GM19023 (cell line): ENCODE results near the gene ZNF79.

Source experiments
- ATAC-seq: cut with Tn5 transposase; IDR thresholded peaks from one replicate; pipeline ENCODE4 v1.9.1; 2021; ENCODE audit warnings: mild to moderate bottlenecking, moderate library complexity; ENCODE audit not compliant: unreplicated experiment

Gene ZNF79

DNA sequence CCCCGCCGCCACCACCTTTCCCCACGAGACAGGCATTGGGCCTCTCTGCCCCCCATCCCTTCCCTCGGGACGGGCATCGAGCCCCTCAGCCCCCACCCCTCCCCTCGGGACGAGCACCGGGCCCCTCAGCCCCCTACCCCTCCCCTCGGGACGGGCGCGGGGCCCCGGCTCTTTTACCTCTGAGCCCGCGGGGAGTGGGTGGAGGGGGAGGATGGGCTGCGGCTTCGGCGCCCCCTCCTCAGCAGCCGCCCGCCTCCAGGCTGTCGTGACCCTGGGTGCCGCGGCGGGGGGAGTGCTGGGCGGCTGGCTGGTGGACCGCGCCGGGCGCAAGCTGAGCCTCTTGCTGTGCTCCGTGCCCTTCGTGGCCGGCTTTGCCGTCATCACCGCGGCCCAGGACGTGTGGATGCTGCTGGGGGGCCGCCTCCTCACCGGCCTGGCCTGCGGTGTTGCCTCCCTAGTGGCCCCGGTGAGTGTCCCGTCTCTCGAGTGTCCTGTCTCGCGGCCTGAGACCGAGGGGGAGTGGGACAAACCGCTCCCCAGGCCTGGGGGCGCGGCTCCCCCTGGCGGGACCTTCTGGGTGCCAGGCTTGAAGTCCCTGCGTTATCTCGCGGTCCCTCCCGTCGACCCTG is 26.4 kb upstream of the ZNF79 start:
- ATAC-seq = no peak

DNA sequence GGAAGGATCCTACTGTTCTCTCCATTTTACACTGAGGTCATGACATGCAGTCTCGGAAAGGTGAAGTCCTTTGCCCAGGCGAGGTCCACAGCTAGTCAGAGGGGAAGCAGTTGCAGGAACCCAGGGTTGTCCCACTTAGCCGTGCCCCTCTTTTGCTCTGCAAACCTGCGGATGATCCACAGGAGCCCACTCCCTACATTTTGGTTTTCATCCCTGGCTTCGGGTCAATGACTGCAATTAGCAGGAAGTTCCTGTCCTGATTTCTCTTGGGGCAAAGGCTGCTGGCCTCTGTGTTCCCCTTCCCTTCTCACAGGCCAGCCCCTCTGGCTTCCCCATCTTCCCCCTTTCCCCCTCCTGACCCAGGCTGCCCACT is 25.9 kb upstream of the ZNF79 start:
- no peak for ATAC-seq

DNA sequence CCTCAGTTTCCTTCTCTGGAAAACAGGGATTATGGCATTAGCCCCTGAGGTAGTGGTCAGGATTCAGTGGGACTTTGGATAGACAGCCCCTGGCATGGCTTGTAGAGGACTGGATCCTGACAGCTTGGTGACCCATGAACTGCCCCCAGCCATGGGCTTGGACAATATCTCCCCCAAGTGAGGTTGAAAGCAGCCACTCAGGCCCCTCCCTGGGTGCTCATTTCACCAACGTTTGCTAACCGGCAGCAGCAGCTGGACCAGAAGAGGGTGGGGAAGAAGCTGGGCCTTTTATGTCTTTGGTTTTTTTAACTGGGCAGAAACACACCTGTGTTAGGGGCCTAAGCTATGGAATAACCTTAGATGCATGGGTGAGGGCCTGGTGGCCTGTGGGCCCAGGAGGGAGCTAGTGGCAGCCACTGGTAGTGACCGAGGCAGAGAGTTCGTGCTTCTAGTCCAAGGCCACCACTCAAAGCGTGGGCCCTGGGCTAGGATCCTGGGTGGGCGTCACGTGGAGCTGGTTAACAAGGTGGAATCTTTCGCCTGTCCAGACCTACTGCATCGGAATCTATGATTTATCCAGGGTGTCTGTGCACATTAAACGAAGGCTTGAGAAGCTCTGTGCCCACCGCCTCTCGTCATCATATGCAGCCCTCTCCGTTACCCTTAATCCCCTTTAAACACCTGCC is 25.3 kb upstream of the ZNF79 start:
- ATAC-seq = no peak

DNA sequence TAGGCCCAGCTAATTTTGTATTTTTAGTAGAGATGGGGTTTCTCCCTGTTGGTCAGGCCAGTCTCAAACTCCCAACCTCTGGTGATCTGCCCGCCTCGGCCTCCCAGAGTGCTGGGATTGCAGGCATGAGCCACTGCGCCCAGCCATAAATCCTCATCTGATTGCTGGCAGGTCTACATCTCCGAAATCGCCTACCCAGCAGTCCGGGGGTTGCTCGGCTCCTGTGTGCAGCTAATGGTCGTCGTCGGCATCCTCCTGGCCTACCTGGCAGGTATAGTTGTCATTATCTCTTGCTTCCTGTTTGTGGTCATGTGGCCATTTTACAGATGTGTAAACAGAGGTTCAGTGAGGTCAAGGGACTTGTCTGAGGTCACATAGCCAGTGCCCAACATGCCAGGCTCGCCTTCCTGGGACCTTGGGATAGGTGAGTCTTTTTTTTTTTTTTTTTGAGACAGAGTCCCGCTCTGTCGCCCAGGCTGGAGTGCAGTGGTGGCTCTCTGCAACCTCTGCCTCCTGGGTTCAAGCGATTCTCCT is 24.4 kb upstream of the ZNF79 start:
- no peak for ATAC-seq

DNA sequence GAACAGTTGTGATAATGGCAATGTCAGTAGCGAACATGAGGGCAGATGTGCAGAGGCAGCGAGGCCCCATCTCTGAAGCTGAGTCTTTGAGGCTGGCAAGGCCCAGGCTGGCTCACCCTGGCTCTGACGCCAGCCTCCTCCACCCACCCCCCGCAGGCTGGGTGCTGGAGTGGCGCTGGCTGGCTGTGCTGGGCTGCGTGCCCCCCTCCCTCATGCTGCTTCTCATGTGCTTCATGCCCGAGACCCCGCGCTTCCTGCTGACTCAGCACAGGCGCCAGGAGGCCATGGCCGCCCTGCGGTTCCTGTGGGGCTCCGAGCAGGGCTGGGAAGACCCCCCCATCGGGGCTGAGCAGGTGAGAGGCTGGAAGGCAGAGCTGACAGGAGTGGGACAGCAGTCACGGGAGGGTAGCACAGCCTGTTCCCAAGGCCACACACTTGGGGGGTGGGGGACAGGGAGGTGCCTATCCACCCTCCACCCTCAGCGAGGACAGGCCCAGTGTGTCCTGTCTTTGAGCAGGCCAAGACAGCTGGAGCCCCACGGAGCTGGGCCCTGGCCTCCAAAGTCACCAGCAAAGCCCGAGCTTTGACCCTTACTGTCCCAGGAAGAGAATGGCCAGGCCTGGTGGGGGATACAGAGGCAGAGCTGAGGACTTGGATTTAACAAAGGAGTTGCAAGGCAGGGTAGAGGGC is 21.6 kb upstream of the ZNF79 start:
- no peak for ATAC-seq

DNA sequence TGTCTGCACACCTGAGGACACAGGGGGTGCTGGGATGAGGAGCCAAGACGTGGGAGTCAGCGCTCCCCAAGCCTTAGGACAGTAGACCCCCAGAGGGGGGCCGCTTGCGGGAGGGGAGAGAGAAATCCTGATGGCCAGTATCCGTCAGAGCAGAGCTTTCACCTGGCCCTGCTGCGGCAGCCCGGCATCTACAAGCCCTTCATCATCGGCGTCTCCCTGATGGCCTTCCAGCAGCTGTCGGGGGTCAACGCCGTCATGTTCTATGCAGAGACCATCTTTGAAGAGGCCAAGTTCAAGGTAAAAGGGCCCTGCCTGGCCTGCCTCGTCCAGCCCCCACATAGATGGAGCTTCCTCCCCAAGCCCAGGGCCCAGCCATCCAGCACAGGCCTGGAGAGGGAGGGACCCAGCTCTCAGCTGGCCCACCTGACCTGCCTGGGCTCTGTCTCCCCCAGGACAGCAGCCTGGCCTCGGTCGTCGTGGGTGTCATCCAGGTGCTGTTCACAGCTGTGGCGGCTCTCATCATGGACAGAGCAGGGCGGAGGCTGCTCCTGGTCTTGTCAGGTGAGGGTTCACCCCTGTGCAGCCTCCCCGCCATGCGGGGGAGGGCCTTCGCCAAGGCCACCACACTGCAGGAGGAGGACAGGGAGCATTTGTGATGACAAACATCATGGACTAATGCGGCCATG is 20.5 kb upstream of the ZNF79 start:
- no peak for ATAC-seq

DNA sequence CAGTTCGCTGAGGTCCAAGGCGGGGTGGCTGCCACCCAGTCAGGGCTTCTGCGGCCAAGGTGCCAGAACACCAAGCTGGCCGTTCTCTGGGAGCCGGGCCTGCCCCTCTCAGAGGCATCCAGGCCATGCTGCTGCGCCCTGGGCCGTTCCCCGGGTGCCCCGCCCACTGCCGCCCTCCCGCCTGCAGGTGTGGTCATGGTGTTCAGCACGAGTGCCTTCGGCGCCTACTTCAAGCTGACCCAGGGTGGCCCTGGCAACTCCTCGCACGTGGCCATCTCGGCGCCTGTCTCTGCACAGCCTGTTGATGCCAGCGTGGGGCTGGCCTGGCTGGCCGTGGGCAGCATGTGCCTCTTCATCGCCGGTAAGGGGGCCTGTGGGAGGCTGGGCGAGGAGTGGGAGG is 19.6 kb upstream of the ZNF79 start:
- no peak for ATAC-seq

DNA sequence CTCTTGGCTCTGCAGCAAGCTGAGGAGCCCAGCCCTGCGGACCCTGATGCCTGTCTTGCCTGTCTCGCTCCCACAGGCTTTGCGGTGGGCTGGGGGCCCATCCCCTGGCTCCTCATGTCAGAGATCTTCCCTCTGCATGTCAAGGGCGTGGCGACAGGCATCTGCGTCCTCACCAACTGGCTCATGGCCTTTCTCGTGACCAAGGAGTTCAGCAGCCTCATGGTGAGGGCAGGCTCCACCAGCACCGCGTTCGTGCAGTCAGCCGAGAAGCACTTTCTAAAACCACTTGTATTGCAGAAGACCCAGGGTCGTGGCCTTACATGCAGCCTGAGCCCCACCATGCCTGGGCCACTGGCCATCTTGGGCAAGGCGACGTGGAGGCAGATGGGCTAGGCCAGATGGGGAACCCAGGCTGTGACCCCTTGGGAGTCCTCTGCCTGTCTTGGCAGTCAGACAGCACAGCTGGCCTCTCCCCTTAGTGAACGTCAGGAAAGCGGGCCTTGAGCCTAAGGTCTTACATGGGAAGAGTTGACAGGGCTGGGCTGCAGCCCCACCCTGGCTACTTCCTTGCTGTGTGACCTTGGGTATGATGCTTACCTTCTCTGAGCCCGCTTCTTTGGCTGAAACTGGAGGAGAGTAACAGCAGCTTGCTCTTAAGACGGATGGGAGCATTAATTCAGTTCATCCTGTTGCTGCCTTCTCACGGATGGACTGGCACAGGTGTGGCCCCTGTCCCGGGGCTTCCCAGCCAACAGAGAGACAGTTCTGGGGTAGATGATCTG is 18.6 kb upstream of the ZNF79 start:
- no peak for ATAC-seq

DNA sequence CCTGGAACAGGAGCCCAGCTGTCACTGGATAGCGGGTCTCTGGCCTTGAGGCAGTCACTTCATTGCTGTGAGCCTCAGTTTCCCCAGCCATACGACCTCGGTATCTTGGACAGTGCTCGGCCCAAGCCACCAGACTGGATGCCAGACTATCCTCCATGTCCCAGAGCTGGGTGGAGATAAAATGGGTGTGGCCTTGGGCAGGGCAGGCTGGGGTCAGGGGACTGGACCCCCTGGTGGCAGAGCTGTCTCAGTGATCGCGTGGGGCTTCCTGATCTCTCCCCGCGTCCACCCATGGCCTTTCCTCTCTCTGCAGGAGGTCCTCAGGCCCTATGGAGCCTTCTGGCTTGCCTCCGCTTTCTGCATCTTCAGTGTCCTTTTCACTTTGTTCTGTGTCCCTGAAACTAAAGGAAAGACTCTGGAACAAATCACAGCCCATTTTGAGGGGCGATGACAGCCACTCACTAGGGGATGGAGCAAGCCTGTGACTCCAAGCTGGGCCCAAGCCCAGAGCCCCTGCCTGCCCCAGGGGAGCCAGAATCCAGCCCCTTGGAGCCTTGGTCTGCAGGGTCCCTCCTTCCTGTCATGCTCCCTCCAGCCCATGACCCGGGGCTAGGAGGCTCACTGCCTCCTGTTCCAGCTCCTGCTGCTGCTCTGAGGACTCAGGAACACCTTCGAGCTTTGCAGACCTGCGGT is 17.2 kb upstream of the ZNF79 start:
- ATAC-seq = no peak

DNA sequence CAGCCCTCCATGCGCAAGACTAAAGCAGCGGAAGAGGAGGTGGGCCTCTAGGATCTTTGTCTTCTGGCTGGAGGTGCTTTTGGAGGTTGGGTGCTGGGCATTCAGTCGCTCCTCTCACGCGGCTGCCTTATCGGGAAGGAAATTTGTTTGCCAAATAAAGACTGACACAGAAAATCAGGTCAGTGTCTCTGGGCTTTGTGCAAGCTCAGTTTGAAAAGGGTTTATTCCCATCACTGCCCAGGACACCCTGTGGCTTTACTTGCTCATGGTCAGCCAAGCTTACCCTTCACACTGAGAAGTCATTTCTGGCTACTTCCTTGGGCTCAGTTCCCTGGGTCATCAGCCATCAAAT is 16.7 kb upstream of the ZNF79 start:
- no peak for ATAC-seq

DNA sequence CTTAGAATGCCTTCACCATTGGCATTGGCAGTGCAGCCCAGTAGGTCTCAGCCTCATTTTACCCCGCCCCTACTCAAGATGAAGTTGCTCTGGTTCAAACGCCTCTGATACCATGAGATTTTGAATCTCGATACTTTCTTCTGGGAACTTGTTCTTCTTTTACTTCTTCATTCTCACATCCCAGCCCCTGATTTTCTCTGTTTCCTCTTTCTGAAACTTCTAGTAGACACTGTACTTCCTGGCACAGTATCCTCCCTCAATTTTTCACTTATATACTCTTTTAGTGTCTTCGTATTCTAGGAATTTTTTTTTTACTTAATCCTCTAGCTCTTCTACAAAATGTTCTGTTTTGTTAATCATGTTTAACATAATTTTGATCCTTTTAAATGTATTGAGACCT is 13.1 kb upstream of the ZNF79 start:
- ATAC-seq = no peak

DNA sequence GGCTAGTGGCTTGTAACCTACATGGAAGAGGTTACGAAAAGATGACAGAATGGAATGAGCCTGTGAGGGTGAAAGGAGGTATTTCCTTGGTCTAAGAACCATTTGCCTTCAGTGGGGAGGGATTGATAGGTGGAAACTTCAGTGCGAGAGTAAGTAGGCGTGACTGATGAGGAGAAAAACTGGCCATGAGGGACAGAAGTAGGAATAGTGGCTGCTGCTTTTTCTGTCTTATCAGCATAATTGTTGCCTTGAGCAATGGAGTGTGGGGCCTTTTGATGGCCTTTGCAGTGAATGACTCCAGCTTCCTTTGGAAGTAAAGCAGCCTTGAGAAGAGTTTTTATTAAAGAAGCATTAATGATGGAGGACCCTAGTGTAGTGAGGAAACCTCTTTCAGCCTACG is 9.0 kb upstream of the ZNF79 start:
- no peak for ATAC-seq

DNA sequence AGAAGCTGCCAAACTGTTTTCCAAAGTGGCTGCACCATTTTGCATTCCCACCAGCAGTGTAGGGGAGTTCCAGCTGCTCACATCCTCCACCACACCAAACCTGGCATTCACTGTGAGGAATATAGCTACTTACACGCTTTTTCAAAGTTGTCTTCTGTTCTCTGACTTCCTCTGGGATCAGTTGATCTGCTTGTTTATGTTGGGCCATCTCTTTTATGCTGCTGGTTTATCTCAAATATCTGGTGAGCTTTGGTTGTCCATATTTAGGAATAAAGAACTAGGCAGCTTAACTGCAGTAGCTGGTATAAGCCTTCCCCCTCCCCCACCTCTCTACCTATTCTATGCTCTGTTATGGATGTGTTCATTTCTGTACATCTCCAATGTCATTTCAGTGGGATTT is 8.5 kb upstream of the ZNF79 start:
- ATAC-seq = no peak

DNA sequence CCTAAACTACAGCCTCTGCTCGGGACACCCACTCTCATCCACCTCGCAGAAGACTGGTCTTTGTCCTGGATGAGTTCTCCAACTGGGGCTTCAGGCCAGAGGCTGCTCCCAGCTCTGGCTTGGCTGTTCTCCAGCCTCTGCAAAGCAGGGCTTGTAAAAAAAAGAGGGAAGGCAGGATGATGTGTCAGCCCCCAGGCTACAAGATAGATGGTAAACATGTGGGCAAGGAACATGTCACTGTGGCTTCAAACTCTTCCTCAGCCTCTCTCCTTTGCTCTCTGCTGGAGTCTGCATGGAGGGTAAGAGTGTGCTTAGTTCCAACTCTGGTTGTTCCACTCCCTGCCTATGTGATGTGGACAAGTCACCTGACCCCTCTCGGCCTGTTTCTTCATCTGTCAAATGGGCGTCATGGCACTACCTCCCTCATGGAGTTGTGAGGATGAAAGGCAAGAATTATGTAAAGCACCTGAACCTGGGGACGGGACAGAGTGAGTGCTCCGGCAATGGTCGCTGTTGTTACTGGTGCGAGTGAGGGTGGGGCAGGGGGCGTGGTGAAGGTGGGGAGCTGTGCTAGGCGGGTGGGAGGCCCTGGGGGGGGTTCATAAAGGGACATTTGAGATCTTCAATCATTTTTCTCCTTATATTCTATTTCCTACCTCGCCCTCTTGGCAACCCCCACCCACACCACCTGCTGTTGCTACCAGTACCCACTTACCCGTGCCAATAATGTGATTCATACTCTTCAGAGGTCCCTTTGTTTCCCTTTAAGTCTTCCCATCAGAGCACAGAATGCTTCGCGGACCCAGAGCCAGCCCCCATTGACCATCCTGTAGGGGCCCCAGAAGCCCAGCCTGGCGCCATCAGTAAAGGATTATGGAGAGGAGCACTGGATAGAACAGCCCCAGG is 6.8 kb upstream of the ZNF79 start:
- ATAC-seq = no peak

DNA sequence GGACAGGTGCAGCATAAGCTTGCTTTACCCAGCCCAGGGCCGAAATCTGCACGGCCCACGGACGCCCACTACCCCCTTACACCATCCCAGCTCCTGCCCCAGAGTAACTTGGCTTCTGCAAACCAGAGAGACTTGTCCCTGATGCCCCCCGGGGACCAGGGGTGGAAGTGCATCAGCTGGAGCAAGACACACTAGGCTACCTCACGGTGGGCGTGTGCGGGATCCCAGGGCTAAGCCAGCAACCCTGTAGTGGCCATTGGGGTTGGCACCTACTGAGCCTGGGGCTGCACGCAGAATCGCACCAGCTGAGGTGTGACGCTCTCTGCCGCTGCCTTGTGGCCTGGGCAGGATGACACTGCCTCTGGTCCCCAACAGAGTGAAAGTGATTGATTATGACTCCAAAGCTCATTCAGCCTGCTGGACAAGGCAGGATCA is 6.1 kb upstream of the ZNF79 start:
- ATAC-seq = no peak

DNA sequence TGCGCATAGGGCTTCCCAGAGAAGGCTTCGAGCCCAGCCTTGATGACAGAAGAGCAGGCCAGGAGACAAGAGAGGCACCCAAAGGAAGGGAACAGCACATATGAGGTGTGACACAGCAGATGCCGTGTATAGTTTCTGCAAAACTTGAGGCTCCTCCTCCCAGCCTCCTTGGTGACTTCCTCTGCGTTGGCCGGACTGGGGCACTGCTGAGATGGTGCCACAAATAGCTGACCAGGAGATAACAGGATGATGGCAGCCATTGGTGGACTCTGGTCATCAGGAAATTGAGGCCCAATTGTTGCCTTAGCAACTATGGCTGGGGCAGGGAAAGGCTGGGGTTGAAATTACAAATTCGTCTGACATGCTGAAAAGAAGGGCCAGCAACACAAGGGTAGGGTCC is 4.8 kb upstream of the ZNF79 start:
- ATAC-seq = no peak

DNA sequence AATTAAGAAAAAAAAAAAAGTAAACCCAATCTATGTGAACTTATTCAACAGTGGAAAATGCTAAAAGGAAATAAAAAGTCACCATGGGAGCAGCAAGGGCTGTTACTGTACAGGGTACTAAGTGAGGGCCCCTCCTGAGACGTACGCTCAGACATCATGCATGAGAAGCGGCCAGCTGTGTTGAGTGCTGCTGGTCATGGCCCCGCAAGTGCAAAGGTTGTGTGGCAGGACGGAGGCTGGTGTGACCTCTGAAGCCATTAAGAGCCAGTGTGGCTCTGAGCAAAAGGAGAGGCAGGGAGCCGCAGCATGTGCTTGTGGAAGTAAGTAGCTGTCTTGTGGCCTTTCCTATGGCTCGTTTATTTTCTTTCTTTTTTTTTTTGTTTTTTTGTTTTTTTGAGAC is 3.1 kb upstream of the ZNF79 start:
- ATAC-seq = no peak

DNA sequence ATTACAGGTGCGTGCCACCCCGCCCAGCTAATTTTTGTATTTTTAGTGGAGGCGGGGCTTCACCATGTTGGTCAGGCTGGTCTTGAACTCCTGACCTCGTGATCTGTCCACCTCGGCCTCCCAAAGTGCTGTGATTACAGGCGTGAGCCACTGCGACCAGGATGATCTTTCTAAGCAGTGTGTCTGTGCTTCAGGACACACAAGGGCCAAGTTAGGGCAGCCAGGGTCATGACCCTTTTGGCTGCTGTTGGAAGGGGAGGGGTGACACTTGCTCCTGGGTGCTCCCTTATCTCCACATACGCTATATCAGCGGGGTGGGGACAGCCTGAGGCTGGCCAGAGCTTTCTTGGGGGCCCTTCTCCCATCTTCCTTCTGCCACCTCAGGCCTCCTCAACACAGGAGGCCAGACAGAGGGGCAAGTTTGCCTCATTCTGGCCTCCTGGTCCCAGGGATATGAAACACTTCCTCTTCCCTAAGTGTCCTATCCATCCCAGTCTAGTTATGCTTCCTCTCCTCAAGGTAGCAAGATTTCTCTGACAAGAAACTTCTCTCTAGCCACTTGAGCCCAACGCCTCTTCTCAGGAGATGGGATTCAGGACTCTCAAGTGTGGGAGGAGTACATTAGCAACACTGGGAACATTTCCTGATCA is 1.9 kb upstream of the ZNF79 start:
- ATAC-seq = no peak

DNA sequence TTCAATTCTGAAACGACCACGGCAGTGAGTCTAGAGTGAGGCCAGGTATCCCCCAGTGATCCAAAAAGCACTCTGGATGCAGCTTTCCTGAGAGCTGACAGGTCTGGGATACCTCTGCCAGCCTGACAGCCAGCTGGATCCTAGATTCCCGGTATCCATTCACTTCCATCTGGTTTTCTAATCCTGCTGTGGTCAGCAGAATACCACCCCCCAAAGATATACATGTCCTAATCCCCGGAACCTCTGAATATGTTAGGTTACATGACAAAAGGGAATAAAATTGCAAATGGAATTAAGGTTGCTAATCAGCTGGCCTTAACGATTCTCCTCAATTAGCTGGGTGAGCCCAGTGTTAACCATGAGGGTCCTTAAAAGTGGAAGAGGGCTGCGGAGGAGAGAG is 1.4 kb upstream of the ZNF79 start:
- no peak for ATAC-seq
